HCT116 (cell line): ENCODE measurements around the gene UBE2F. TPM values are rescaled to one million over a fixed set of nuclear protein-coding genes. Genes with fewer than 3 reads are reported as not detected.

Experiments used
- ATAC-seq: fragments of 200-7000 bp; cut with Tn5 transposase; 2 replicates; pipeline ENCODE4 v1.9.1; 2020; ENCODE audit warnings: mild to moderate bottlenecking, moderate library complexity
- BruUV-seq: library from RNA; stranded (reverse); fragments of 400-500 nt; replicated peaks from 2 replicates; lab custom pipeline; 2021; lab: Mats Ljungman, UMichigan
- CTCF ChIA-PET: fragments of 300-600 bp; sonication (Branson Sonifier 250); formaldehyde crosslinking; loops from one replicate; lab custom pipeline; 2021; ENCODE audit warnings: antibody characterized with exemption; lab: Charles Lee
- POLR2A ChIA-PET: fragments of 300-600, 350-600 bp; sonication (Branson Sonifier 250); formaldehyde crosslinking; loops from one replicate; lab custom pipeline; 2021; ENCODE audit warnings: antibody characterized with exemption; lab: Charles Lee
- RAD21 ChIA-PET, 2 experiments: fragments of 300-600 bp; sonication (Branson Sonifier 250); formaldehyde crosslinking; loops; one replicate each; lab custom pipeline; 2023; ENCODE audit warnings: low total read pairs in 2 of 2; ENCODE audit not compliant: uncharacterized antibody in 2 of 2, unreplicated experiment in 2 of 2, low non-redundant PET in 1 of 2; lab: Charles Lee
- DNase-seq: peaks from one replicate; pipeline ENCODE4 v3.0.0-alpha.2; 2010; ENCODE audit warnings: low read depth, low spot score
- H2AFZ ChIP-seq: fragments of 200-600 bp; shearing (Covaris generic), sonication (generic); 2 replicates; pipeline ENCODE4 v1.6.1; 2017; ENCODE audit warnings: low read depth, mixed run types, mixed read lengths, antibody characterized with exemption, low read length; ENCODE audit not compliant: poor library complexity, severe bottlenecking
- H3K27ac ChIP-seq: 2 replicates; pipeline ENCODE4 v1.5.1; 2012; ENCODE audit warnings: low read depth, low read length
- H3K27me3 ChIP-seq: fragments of 200-600 bp; sonication (generic); 2 replicates; pipeline ENCODE4 v1.6.1; 2016; ENCODE audit warnings: mixed run types, low read length, mixed read lengths; ENCODE audit not compliant: insufficient read depth
- H3K36me3 ChIP-seq, 2 experiments: fragments of 200-500 bp in 1 of 2; fragments of 200-600 bp in 1 of 2; sonication (Bioruptor generic) in 1 of 2; sonication (generic) in 1 of 2; 2 replicates each; pipeline versions ENCODE4 v1.5.1 to v1.6.1; 2014 to 2016; ENCODE audit warnings: low read length in 2 of 2, inconsistent platforms in 1 of 2, mixed read lengths in 1 of 2, mixed run types in 1 of 2; ENCODE audit not compliant: insufficient read depth in 2 of 2, control insufficient read depth in 1 of 2
- H3K4me1 ChIP-seq, 2 experiments: fragments of 200-600 bp in 1 of 2; sonication (generic) in 1 of 2; 2 replicates each; pipeline versions ENCODE4 v1.5.1 to v1.6.1; 2012 to 2017; ENCODE audit warnings: low read length in 2 of 2, inconsistent platforms in 1 of 2, mild to moderate bottlenecking in 1 of 2, mixed read lengths in 1 of 2, mixed run types in 1 of 2, moderate library complexity in 1 of 2; ENCODE audit not compliant: insufficient read depth in 2 of 2, control insufficient read depth in 1 of 2
- H3K4me2 ChIP-seq: fragments of 200-600 bp; sonication (generic); 2 replicates; pipeline ENCODE4 v1.6.1; 2017; ENCODE audit warnings: mixed run types, low read length, mixed read lengths
- H3K4me3 ChIP-seq, 2 experiments: fragments of 200-600 bp in 1 of 2; sonication (generic) in 1 of 2; replicated peaks in 1 of 2; 2 replicates each; pipeline ENCODE4 v1.5.1; 2011 to 2016; ENCODE audit warnings: low read length in 2 of 2, control low read depth in 1 of 2, low read depth in 1 of 2, mild to moderate bottlenecking in 1 of 2, mixed read lengths in 1 of 2, mixed run types in 1 of 2
- H3K79me2 ChIP-seq: fragments of 200-600 bp; sonication (generic); 2 replicates; pipeline ENCODE4 v1.6.1; 2017; ENCODE audit warnings: mild to moderate bottlenecking, mixed run types, low read length, moderate library complexity, mixed read lengths; ENCODE audit not compliant: insufficient read depth
- H3K9ac ChIP-seq: fragments of 200-600 bp; sonication (generic); 2 replicates; pipeline ENCODE4 v1.6.1; 2016; ENCODE audit warnings: low read length, mixed read lengths
- H3K9me2 ChIP-seq: fragments of 200-600 bp; sonication (generic), shearing (Covaris generic); 2 replicates; pipeline ENCODE4 v1.6.1; 2017; ENCODE audit warnings: mixed run types, mild to moderate bottlenecking, moderate library complexity; ENCODE audit not compliant: insufficient read depth
- H3K9me3 ChIP-seq, 2 experiments: fragments of 200-500 bp in 1 of 2; fragments of 200-600 bp in 1 of 2; sonication (Bioruptor generic) in 1 of 2; sonication (generic) in 1 of 2; 2 replicates each; pipeline ENCODE4 v1.6.1; 2014 to 2017; ENCODE audit warnings: low read length in 2 of 2, mixed read lengths in 2 of 2, inconsistent platforms in 1 of 2, low read depth in 1 of 2, mild to moderate bottlenecking in 1 of 2, mixed run types in 1 of 2, moderate library complexity in 1 of 2; ENCODE audit not compliant: control insufficient read depth in 1 of 2, insufficient read depth in 1 of 2
- H4K20me1 ChIP-seq: fragments of 200-600 bp; sonication (generic), shearing (Covaris generic); 2 replicates; pipeline ENCODE4 v1.6.1; 2017; ENCODE audit warnings: mixed run types, mild to moderate bottlenecking, moderate library complexity; ENCODE audit not compliant: insufficient read depth
- CBX3 ChIP-seq: IDR thresholded peaks from 2 replicates; pipeline ENCODE4 v1.6.1; 2012; ENCODE audit warnings: low read depth
- CEBPB ChIP-seq: IDR thresholded peaks from 2 replicates; pipeline ENCODE4 v1.6.1; 2012; ENCODE audit warnings: low read depth
- EGR1 ChIP-seq: IDR thresholded peaks from 2 replicates; pipeline ENCODE4 v1.6.1; 2012; ENCODE audit warnings: low read depth
- ELF1 ChIP-seq: IDR thresholded peaks from 2 replicates; pipeline ENCODE4 v1.6.1; 2012; ENCODE audit warnings: low read depth, borderline replicate concordance
- EZH2 ChIP-seq: fragments of 200-600 bp; sonication (generic); IDR thresholded peaks from 2 replicates; pipeline ENCODE4 v1.6.1; 2017; ENCODE audit warnings: antibody characterized with exemption, mixed run types
- EZH2phosphoT487 ChIP-seq: fragments of 200-600 bp; IDR thresholded peaks from 2 replicates; pipeline ENCODE4 v1.6.1; 2018; ENCODE audit warnings: antibody characterized with exemption, borderline replicate concordance
- JUND ChIP-seq: IDR thresholded peaks from 2 replicates; pipeline ENCODE4 v1.6.1; 2012
- POLR2A ChIP-seq: IDR thresholded peaks from 2 replicates; pipeline ENCODE4 v1.7.0; 2011; ENCODE audit warnings: borderline replicate concordance; ENCODE audit not compliant: insufficient read depth, insufficient read length; ENCODE audit errors: extremely low read depth
- POLR2AphosphoS5 ChIP-seq: IDR thresholded peaks from 2 replicates; pipeline ENCODE4 v1.6.1; 2011; ENCODE audit warnings: mild to moderate bottlenecking, low read depth, low read length, moderate library complexity
- RAD21 ChIP-seq: IDR thresholded peaks from 2 replicates; pipeline ENCODE4 v1.6.1; 2012; ENCODE audit warnings: low read depth, mild to moderate bottlenecking
- SP1 ChIP-seq: IDR thresholded peaks from 2 replicates; pipeline ENCODE4 v1.6.1; 2012; ENCODE audit warnings: low read depth
- SRF ChIP-seq: IDR thresholded peaks from 2 replicates; pipeline ENCODE4 v1.6.1; 2012; ENCODE audit warnings: low read depth
- TCF7L2 ChIP-seq: IDR thresholded peaks from 2 replicates; pipeline ENCODE4 v1.7.0; 2011; ENCODE audit warnings: borderline replicate concordance, inconsistent platforms; ENCODE audit not compliant: insufficient read depth, insufficient read length; ENCODE audit errors: extremely low read depth
- YY1 ChIP-seq: IDR thresholded peaks from 2 replicates; pipeline ENCODE4 v1.6.1; 2011; ENCODE audit warnings: low read length, low read depth, moderate library complexity, mild to moderate bottlenecking; ENCODE audit not compliant: insufficient replicate concordance; ENCODE audit errors: extremely low read depth
- ZFX ChIP-seq: fragments of 450-650 bp; IDR thresholded peaks from 2 replicates; pipeline ENCODE4 v1.6.1; 2017
- intact Hi-C: fragments of 100-400 bp; cut with micrococcal nuclease; formaldehyde crosslinking; loops from 2 replicates; pipeline ENCODE4 v1.10.0; 2022
- total RNA-seq: library from RNA; stranded (reverse); gene quantifications from one replicate; pipeline ENCODE4 v1.2.1, GENCODE V29; 2021; ENCODE audit not compliant: unreplicated experiment
- TF ChIP-seq, protein P1 (sequence below), 3 experiments: fragments of 200-600 bp in 1 of 3; sonication (generic) in 1 of 3; IDR thresholded peaks in 2 of 3; conservative IDR thresholded peaks in 1 of 3; 2 replicates each; pipeline ENCODE4 v1.5.1; 2012 to 2017; ENCODE audit warnings: low read depth in 2 of 3, low read length in 2 of 3, antibody characterized with exemption in 1 of 3, borderline replicate concordance in 1 of 3, control low read depth in 1 of 3, mild to moderate bottlenecking in 1 of 3, mixed read lengths in 1 of 3, mixed run types in 1 of 3, moderate library complexity in 1 of 3; ENCODE audit not compliant: insufficient read depth in 1 of 3
- TF ChIP-seq, protein P2 (sequence below): IDR thresholded peaks from 2 replicates; pipeline ENCODE4 v1.6.1; 2012
- TF ChIP-seq, protein P3 (sequence below): IDR thresholded peaks from 2 replicates; pipeline ENCODE4 v1.6.1; 2012
- TF ChIP-seq, protein P4 (sequence below): IDR thresholded peaks from 2 replicates; pipeline ENCODE4 v1.6.1; 2012; ENCODE audit warnings: low read depth
- TF ChIP-seq, protein P5 (sequence below): IDR thresholded peaks from 2 replicates; pipeline ENCODE4 v1.6.1; 2011; ENCODE audit warnings: mild to moderate bottlenecking, low read length, moderate library complexity; ENCODE audit not compliant: insufficient replicate concordance; ENCODE audit errors: extremely low read depth

Gene UBE2F
- total RNA-seq, 1 experiment from 2014 or later, result 32.8 TPM

DNA sequence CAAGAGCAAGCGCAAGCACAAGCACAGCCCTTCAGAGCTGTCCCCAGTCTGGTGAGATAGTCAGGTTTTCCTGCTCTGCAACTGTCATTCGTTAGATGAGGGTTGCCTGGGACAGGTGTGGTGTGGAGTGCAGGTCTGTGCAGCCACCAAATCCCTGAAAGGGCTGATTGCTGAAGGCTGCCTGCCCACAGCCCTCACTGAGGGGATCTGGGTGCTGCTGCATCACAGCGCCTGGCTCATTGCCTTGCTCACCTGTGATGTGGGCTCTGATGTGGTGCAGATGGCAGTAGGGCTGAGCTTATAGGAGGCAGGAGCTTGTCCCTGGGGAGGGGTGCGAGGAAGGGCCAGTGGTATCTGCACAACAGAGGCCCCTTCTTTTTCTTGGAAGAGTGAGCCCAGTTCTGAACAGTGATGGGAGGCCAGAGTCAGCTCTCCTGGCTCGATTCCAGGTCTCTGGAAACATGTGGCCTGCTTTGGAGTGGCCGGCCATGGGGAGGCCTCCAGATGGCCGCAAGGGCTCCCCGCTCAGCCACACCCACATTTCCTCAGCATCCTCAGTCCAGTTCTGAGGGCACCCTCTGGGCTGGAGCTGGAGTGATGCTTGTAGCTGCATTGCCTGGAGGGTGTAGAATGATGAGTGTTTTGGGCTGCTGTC, 11.4 kb downstream of the UBE2F start:
- Histone ChIP-seq H3K9ac (no peak overlapping the region), H3K9me2 (no peaks in the 10 kb centered on the region), H3K36me3 (peaks cover 0 to 8% of the 10 kb centered on the region in 2 experiments; a peak in 1 of 4 replicates), H2AFZ (no peak overlapping the region), H4K20me1 (no peaks in the 10 kb centered on the region), H3K9me3 (no peaks in the 10 kb centered on the region), H3K4me2 (no peak overlapping the region), H3K79me2 (peaks cover 20% of the 10 kb centered on the region), H3K27ac (no peak overlapping the region), H3K27me3 (no peaks in the 10 kb centered on the region), H3K4me3 (no peak overlapping the region), H3K4me1 (no peaks in the 10 kb centered on the region)
- DNase-seq, result no peak
- no peak for ATAC-seq
- RAD21 ChIA-PET, result no interaction called here
- POLR2A ChIA-PET, result no interaction called here
- no TSS peak for BruUV-seq
- TF ChIP-seq POLR2A, result no peak
- TF ChIP-seq CBX3, result no peak
- no peak for TF ChIP-seq TCF7L2
- TF ChIP-seq, protein P1, sequence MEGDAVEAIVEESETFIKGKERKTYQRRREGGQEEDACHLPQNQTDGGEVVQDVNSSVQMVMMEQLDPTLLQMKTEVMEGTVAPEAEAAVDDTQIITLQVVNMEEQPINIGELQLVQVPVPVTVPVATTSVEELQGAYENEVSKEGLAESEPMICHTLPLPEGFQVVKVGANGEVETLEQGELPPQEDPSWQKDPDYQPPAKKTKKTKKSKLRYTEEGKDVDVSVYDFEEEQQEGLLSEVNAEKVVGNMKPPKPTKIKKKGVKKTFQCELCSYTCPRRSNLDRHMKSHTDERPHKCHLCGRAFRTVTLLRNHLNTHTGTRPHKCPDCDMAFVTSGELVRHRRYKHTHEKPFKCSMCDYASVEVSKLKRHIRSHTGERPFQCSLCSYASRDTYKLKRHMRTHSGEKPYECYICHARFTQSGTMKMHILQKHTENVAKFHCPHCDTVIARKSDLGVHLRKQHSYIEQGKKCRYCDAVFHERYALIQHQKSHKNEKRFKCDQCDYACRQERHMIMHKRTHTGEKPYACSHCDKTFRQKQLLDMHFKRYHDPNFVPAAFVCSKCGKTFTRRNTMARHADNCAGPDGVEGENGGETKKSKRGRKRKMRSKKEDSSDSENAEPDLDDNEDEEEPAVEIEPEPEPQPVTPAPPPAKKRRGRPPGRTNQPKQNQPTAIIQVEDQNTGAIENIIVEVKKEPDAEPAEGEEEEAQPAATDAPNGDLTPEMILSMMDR (IDR thresholded peaks at IDR 0.05 in 2 of 3, conservative IDR thresholded peaks at IDR 0.05 in 1 of 3; ENCODE audit: borderline replicate concordance in 1 of 3, insufficient read depth in 1 of 3, low read depth in 2 of 3, low read length in 2 of 3), result no peak
- no peak for TF ChIP-seq SRF
- TF ChIP-seq EZH2, result no peak
- TF ChIP-seq, protein P2, sequence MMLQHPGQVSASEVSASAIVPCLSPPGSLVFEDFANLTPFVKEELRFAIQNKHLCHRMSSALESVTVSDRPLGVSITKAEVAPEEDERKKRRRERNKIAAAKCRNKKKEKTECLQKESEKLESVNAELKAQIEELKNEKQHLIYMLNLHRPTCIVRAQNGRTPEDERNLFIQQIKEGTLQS, result no peak
- TF ChIP-seq JUND, result no peak
- TF ChIP-seq POLR2AphosphoS5, result no peak
- TF ChIP-seq, protein P3, sequence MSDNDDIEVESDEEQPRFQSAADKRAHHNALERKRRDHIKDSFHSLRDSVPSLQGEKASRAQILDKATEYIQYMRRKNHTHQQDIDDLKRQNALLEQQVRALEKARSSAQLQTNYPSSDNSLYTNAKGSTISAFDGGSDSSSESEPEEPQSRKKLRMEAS, result no peak
- no peak for TF ChIP-seq ELF1
- TF ChIP-seq, protein P4, sequence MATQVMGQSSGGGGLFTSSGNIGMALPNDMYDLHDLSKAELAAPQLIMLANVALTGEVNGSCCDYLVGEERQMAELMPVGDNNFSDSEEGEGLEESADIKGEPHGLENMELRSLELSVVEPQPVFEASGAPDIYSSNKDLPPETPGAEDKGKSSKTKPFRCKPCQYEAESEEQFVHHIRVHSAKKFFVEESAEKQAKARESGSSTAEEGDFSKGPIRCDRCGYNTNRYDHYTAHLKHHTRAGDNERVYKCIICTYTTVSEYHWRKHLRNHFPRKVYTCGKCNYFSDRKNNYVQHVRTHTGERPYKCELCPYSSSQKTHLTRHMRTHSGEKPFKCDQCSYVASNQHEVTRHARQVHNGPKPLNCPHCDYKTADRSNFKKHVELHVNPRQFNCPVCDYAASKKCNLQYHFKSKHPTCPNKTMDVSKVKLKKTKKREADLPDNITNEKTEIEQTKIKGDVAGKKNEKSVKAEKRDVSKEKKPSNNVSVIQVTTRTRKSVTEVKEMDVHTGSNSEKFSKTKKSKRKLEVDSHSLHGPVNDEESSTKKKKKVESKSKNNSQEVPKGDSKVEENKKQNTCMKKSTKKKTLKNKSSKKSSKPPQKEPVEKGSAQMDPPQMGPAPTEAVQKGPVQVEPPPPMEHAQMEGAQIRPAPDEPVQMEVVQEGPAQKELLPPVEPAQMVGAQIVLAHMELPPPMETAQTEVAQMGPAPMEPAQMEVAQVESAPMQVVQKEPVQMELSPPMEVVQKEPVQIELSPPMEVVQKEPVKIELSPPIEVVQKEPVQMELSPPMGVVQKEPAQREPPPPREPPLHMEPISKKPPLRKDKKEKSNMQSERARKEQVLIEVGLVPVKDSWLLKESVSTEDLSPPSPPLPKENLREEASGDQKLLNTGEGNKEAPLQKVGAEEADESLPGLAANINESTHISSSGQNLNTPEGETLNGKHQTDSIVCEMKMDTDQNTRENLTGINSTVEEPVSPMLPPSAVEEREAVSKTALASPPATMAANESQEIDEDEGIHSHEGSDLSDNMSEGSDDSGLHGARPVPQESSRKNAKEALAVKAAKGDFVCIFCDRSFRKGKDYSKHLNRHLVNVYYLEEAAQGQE, result no peak
- TF ChIP-seq RAD21, result no peak
- no peak for TF ChIP-seq ZFX
- TF ChIP-seq, protein P5, sequence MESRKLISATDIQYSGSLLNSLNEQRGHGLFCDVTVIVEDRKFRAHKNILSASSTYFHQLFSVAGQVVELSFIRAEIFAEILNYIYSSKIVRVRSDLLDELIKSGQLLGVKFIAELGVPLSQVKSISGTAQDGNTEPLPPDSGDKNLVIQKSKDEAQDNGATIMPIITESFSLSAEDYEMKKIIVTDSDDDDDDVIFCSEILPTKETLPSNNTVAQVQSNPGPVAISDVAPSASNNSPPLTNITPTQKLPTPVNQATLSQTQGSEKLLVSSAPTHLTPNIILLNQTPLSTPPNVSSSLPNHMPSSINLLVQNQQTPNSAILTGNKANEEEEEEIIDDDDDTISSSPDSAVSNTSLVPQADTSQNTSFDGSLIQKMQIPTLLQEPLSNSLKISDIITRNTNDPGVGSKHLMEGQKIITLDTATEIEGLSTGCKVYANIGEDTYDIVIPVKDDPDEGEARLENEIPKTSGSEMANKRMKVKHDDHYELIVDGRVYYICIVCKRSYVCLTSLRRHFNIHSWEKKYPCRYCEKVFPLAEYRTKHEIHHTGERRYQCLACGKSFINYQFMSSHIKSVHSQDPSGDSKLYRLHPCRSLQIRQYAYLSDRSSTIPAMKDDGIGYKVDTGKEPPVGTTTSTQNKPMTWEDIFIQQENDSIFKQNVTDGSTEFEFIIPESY, result no peak
- no peak for TF ChIP-seq YY1
- no peak for TF ChIP-seq CEBPB
- no peak for TF ChIP-seq SP1
- no peak for TF ChIP-seq EGR1
- TF ChIP-seq EZH2phosphoT487, result no peak
- CTCF ChIA-PET, result no interaction called here
- intact Hi-C loops, result no loop called here
